Measurements from ENCODE around the gene POGLUT2.

POGLUT2 gene

GRCh38 chr13:102798581-102799425 lies at the start of gene POGLUT2, which contains the start of gene BIVM:
Gene POGLUT2, minus strand, starts transcription at chr13:102798976. Its CDS starts 306 bp downstream, at chr13:102798670.
Gene BIVM, plus strand, starts transcription at chr13:102799119. Its CDS starts 8,149 bp downstream, at chr13:102807268.
- peak; percentile 98 for DNase-seq

GRCh38 chr13:102847272-102848234 lies 48.8 kb upstream of the POGLUT2 start:
- DNase-seq: peak; percentile 85

DNA sequence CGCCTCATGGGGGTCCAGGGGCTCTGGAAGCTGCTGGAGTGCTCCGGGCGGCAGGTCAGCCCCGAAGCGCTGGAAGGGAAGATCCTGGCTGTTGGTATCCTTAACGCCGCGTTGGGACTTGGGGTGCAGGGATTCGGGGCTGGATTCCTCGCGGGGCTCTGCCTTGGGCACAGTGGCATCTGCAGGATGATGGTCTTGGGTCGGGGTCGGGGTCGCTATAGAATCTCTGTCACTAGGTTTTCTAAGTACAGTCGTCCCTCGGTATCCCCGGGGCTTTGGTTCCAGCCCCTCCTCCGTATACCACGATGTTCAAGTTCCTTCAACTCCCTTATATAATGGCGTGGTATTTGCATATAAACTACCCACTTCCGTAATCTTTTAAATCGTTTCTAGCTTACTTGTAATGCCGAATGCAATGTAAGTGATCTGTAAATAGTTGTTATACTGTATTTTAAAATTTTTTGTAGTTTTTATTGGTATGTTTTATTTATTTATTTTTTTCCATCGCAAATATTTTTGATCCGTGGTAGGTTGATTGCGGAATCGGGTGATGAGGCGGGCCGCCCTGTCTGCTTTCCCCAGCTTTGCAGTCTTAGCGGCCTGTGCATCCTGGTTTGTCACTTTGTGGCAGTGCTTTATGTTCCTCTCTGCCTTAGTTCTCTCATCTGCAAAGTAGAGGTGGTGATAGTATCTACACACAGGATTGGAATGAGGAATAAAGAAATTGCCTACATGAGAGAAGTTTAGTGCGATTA lies 47.7 kb upstream of the POGLUT2 start:
- peak; percentile 68 for DNase-seq

DNA sequence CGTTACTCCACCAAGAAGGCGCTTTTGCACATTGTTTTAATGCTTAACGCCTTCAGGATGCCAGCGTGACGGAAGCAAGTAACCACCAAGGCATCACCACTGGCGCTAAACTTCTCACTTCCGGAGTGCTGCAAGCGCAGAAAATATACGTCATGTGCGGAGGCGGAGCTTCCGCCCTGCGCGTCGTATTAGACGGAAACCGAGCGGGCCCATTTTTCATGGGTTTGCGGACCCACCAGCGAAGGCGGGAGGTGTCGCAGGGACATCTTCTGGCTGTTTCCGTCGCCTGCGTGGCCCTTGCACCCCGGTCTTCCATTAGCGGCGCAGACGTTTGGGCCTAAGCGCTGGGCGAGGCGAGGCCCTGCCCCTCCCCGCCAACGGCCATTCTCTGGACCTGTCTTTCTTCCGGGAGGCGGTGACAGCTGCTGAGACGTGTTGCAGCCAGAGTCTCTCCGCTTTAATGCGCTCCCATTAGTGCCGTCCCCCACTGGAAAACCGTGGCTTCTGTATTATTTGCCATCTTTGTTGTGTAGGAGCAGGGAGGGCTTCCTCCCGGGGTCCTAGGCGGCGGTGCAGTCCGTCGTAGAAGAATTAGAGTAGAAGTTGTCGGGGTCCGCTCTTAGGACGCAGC lies 47.0 kb upstream of the POGLUT2 start, which contains the start of gene ERCC5:
Gene ERCC5, plus strand, starts transcription at position 403 of the 631 bp plus-strand sequence. CDS start 235 bp downstream, outside the sequence.
- peak; percentile 98 for DNase-seq

DNA sequence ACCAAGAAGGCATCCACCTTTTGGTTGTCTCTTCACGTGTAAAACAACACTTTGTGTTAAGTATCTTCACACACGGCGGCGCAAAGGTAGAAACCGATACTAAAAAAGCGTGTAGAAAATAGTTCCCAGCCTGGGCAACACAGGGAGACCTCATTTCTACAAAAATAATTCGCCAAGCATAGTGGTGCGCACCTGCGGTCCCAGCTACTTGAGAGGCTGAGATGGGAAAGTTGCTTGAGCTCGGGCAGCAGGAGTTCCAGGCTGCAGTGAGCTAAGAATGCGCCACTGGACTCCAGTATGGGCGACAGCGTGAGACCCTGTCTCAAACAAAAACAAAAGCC lies 46.5 kb upstream of the POGLUT2 start:
- no peak for DNase-seq

DNA sequence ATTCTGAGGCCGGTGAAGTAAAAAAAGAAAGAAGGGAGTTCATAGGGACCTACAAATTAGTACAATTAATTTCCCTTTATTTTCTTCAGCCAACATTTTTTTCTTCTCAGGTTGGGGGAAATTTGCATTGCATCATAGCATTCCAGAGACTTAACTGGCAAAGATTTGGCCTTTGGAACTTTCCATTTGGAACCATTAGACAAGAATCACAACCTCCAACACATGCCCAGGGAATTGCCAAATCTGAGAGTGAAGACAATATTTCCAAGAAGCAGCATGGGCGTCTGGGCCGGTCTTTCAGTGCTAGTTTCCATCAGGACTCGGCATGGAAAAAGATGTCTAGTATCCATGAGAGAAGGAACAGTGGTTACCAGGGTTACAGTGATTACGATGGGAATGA lies 40.7 kb upstream of the POGLUT2 start:
- DNase-seq: no peak

- no peak for DNase-seq
Observed at GRCh38 chr13:102838982-102839381, 40.2 kb upstream of the POGLUT2 start.

- no peak for DNase-seq
Observed at GRCh38 chr13:102838273-102838672, 39.5 kb upstream of the POGLUT2 start.

GRCh38 chr13:102836471-102836870 lies 37.7 kb upstream of the POGLUT2 start:
- no peak for DNase-seq

- DNase-seq: no peak
Observed at GRCh38 chr13:102830646-102831045, 31.9 kb upstream of the POGLUT2 start.

DNA sequence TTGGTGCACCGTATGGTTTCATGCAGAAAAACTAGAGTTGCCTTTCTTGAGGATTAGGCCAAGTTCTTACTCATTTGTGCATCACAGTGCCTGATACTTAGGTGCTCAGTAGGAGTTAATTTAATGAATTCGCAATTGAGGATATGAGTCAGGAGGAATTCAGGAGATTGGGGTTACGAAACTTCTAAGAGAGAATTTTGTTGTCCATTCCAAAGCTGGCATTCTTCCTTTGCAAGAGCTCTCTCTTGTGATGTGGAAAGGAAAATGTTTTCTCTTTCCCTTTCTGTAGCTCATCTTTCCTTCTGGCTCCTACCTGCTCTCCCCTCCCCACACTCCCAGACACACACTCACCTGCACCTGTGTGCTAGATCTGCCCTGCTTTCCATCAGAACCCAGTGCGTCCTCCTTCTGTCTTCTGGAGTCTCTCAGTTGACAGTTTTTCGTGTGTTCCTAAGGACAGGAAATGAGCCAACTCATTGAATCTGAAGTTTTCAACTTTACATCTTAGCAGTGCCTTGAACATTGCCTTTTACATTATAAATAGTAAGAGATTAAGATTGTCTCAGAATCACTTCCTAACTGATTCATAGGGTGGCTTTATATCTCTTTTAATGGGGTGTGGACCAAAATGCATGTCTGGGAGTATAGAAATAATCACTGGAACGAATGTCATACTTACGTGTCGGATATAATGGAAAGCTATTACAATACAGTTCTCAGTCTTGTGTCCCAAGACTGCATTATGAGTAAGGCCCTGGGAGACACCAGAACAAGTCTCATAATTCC lies 27.3 kb upstream of the POGLUT2 start:
- no peak for DNase-seq

DNA sequence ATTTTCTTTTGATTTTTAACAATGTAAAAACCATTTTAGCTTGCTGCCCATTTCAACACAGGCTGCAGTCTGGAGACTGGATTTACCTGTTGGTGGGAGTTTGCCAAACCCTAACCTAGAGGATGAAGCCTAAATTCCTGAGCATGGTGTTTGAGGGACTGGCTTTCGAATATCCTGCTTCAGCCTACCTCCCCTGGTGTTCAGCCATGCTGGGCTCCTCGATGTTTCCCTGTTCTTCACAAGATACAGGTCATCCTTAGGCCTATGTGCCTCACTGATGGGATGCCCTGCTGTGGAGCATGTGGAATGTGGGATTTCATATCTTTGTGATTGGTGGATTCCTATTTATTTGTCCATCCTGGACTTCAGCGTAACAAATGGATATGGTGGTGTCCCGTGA lies 26.6 kb upstream of the POGLUT2 start:
- no peak for DNase-seq

GRCh38 chr13:102817907-102818306 lies 19.1 kb upstream of the POGLUT2 start:
- no peak for DNase-seq

- DNase-seq: no peak
Observed at GRCh38 chr13:102817241-102817640, 18.5 kb upstream of the POGLUT2 start.

DNA sequence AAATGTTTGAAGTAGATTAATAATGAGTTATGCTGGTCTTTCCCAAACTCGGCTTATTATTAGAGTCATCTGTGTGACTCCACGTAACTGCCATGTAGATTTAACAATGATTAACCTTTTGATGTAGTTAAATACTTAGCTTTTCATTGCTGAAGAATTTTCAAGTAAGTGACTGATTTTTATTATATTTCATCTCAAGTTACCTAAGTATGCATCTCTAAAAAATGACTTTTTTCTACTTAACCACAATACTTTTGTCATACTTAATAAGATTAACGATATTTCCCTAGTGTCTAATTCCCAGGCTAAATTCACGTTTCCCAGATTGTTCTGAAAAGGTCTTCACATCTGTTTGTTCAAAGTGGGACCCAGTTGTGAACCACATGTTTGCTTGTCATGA lies 17.9 kb upstream of the POGLUT2 start:
- DNase-seq: no peak

DNA sequence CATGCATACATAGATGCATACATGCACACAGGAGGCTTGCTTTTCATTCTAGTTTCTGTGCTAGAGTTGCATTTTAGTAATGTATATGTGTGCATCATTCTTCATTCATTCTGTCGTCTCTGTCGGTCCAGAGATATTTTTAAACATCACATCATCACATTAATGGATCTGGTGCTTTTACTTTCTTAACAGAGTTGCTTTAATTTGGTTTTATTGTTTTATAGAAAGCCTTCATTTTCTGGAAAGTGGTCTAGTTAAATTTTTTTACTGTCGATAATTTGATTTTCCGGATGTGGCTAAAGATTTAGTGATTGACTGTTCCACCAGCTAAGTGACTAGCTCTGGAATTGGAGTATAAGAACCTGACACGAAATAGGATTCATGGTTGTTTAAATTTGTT lies 17.0 kb upstream of the POGLUT2 start:
- DNase-seq: no peak

GRCh38 chr13:102814793-102815192 lies 16.0 kb upstream of the POGLUT2 start:
- no peak for DNase-seq

- no peak for DNase-seq
Observed at GRCh38 chr13:102814025-102814607, 15.3 kb upstream of the POGLUT2 start.

DNA sequence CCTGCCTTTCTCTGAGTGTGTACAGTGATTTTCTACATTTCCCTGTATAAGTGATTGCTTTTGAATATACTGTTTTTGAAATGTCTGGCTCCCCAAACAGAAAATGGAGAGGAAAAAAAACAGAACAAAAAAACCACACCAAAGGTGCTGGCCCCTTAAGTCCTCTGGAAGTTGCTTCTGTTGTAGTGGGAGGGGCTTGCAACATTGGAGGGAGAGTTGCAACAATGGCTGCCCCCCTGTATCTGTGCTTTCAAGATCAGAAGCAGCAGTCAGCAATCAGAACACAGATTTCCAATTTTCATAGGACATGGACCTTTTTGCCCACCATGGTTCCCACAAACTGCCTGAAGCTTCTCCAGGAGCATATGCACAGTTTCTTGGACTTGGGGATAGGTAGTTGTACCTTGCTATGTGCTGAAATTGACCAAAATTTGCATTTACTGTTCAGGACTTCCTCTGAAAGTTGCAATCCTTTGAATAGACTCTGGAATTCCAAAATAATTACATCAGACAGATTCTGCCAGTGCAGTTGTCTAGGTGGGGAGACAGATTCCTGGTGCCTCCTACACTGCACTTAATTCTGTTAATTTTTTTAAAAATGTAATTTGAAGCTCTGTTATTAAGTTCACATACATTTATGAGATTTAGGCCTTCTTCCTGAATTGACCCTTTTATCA lies 14.0 kb upstream of the POGLUT2 start:
- DNase-seq: no peak

DNA sequence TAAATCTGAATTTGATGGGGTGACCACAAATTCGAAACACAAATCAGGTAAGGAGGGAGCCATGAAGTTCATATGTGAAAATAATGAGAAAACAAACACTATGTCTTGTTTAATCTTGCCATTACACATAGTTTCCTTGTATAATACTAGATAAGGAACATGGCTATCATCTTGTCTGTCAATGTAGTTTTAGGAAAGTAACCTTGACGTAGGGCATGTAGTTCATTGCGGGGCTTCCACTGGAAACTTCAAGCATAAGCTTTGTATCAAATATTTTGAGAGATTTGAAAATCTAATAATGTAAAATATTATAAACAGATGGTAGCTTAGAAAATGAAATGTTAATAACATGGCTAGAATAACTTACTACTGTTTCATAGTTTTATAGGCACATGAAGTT lies 8.9 kb upstream of the POGLUT2 start:
- no peak for DNase-seq
